SH-SY5Y (cell line): ENCODE results near the gene ATP5ME.

Experiments
- GATA2 ChIP-seq: IDR thresholded peaks from 2 replicates; pipeline ENCODE4 v1.6.1; 2011; ENCODE audit warnings: mild to moderate bottlenecking, low read depth, low read length
- GATA3 ChIP-seq: IDR thresholded peaks from 2 replicates; pipeline ENCODE4 v1.6.1; 2011; ENCODE audit warnings: low read depth, mild to moderate bottlenecking, low read length, moderate library complexity

DNA sequence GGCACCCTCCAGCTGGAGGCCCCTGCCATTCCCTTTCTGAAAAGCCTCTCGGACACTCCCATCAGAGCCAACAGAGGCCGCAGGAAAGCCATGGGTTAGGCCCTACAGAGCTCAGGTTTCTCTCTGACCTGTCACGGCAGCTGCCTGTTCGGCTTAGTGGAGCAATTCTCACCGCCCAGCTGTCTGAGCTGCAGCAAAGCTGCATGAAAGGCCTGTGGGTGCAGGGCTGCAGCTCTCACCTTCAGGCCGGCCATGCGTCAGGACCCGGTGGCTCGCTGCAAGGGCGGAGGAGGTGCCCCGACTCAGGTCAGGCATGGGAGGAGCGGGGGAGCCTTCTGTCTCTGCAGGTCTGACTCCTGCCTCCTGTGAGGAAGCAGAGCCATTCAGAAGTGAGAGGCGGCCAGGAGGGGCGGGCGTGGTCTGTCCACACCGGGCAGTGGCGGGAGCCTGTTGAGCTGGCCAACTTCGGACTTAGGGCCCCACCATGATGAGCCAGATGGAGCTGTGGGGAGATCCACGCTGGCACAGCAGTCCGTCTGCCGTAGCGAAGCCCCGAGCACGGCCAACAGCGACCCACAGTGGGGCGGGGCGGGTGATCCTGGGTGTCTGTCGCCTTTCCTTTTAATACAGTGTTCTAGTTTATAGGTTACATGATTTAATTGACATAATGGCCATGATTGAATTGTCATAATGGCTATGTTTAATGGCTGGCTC is 25.3 kb downstream of the ATP5ME start:
- TF ChIP-seq GATA2 (no peak), GATA3 (no peak)
